Measurements from ENCODE around the gene GNPAT. TPM values are rescaled to one million over a fixed set of nuclear protein-coding genes. Genes with fewer than 3 reads are reported as not detected.

The GNPAT gene
- total and polyA plus RNA-seq, 4 donors = 14.7 to 32.0 (median 22.7) TPM

DNA sequence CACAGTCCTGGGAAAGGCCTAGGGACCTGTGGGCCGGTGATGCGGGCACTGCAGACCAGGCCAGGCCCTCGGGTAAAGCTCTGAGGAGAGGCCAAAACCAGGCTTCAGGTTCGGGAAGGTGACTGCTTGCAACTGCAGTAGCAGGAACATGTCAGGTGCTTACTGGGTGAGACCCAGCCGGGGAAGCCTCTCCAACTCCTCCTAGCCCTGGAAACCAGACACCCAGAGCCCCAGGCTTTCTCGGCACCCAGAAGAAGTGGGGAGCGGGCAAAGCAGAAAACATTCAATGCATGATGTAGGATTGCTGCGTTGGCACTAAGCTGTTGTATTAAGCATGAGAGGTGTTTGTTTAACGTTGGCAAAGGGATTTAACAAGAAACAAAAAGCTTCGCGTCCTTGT, 20.2 kb upstream of the GNPAT start:
- H3K27me3 ChIP-seq (ENCODE audit: control insufficient read depth in 4 of 4, insufficient read depth in 4 of 4, low read length in 3 of 4) = no peaks in the 10 kb centered on the region
- H3K9ac ChIP-seq (ENCODE audit: low read depth in 1 of 2, low read length in 2 of 2) = no peak overlapping the region
- no peaks in the 10 kb centered on the region for H3K9me3 ChIP-seq (ENCODE audit: control insufficient read depth in 4 of 4, low read length in 3 of 4)
- no peak for TF ChIP-seq MAX (IDR thresholded peaks at IDR 0.05)
- TF ChIP-seq YY1 (IDR thresholded peaks at IDR 0.05) = no peak
- TF ChIP-seq JUND (IDR thresholded peaks at IDR 0.05) = no peak
- no peak for TF ChIP-seq SP1 (IDR thresholded peaks at IDR 0.05)
- TF ChIP-seq, protein P1, sequence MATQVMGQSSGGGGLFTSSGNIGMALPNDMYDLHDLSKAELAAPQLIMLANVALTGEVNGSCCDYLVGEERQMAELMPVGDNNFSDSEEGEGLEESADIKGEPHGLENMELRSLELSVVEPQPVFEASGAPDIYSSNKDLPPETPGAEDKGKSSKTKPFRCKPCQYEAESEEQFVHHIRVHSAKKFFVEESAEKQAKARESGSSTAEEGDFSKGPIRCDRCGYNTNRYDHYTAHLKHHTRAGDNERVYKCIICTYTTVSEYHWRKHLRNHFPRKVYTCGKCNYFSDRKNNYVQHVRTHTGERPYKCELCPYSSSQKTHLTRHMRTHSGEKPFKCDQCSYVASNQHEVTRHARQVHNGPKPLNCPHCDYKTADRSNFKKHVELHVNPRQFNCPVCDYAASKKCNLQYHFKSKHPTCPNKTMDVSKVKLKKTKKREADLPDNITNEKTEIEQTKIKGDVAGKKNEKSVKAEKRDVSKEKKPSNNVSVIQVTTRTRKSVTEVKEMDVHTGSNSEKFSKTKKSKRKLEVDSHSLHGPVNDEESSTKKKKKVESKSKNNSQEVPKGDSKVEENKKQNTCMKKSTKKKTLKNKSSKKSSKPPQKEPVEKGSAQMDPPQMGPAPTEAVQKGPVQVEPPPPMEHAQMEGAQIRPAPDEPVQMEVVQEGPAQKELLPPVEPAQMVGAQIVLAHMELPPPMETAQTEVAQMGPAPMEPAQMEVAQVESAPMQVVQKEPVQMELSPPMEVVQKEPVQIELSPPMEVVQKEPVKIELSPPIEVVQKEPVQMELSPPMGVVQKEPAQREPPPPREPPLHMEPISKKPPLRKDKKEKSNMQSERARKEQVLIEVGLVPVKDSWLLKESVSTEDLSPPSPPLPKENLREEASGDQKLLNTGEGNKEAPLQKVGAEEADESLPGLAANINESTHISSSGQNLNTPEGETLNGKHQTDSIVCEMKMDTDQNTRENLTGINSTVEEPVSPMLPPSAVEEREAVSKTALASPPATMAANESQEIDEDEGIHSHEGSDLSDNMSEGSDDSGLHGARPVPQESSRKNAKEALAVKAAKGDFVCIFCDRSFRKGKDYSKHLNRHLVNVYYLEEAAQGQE (IDR thresholded peaks at IDR 0.05) = no peak
- TF ChIP-seq CTCF (IDR thresholded peaks at IDR 0.05; ENCODE audit: low read depth, low read length, missing input control) = no peak
- TF ChIP-seq FOXA2 (IDR thresholded peaks at IDR 0.05) = no peak
- no peak for TF ChIP-seq RXRA (IDR thresholded peaks at IDR 0.05)
- no peak for TF ChIP-seq EGR1 (IDR thresholded peaks at IDR 0.05; ENCODE audit: low read depth in 2 of 2)
- no peak for TF ChIP-seq NR2F2 (IDR thresholded peaks at IDR 0.05)
- TF ChIP-seq ATF3 (IDR thresholded peaks at IDR 0.05) = no peak
- TF ChIP-seq TAF1 (conservative IDR thresholded peaks at IDR 0.05) = no peak
- TF ChIP-seq FOXA1 (IDR thresholded peaks at IDR 0.05) = no peak
- no peak for TF ChIP-seq RAD21 (IDR thresholded peaks at IDR 0.05)
- 83% methylated on average over 11 of the region's 11 CpGs for WGBS
- no peak for DNase-seq (ENCODE audit: low spot score)
- peaks cover 0 to 14% (median 1%) of the 10 kb centered on the region in 4 donors for H3K4me1 ChIP-seq (ENCODE audit: control insufficient read depth in 4 of 4, insufficient read depth in 4 of 4, low read length in 3 of 4)
- no peak overlapping the region for H3K4me3 ChIP-seq (ENCODE audit: low read depth in 1 of 3, low read length in 3 of 3)
- H3K36me3 ChIP-seq (ENCODE audit: control insufficient read depth in 4 of 4, insufficient read depth in 3 of 4, low read depth in 1 of 4, low read length in 3 of 4) = peaks cover 8 to 25% (median 17%) of the 10 kb centered on the region in 4 donors
- no peak overlapping the region for H3K27ac ChIP-seq (ENCODE audit: low read depth in 1 of 2, low read length in 2 of 2)

GRCh38 chr1:231226156-231226555, 14.9 kb upstream of the GNPAT start:
- 97% methylated on average over 7 of the region's 7 CpGs for WGBS
- H3K9ac ChIP-seq (ENCODE audit: low read depth in 1 of 2, low read length in 2 of 2) = no peak overlapping the region
- DNase-seq (ENCODE audit: low spot score) = no peak
- H3K36me3 ChIP-seq (ENCODE audit: control insufficient read depth in 4 of 4, insufficient read depth in 3 of 4, low read depth in 1 of 4, low read length in 3 of 4) = peaks cover 14 to 47% (median 37%) of the 10 kb centered on the region in 4 donors
- no peak overlapping the region for H3K27ac ChIP-seq (ENCODE audit: low read depth in 1 of 2, low read length in 2 of 2)
- no peaks in the 10 kb centered on the region for H3K4me1 ChIP-seq (ENCODE audit: control insufficient read depth in 4 of 4, insufficient read depth in 4 of 4, low read length in 3 of 4)
- no peak overlapping the region for H3K4me3 ChIP-seq (ENCODE audit: low read depth in 1 of 3, low read length in 3 of 3)
- TF ChIP-seq YY1 (IDR thresholded peaks at IDR 0.05) = no peak
- no peak for TF ChIP-seq HNF4G (IDR thresholded peaks at IDR 0.05)
- TF ChIP-seq, protein P1 (IDR thresholded peaks at IDR 0.05) = no peak
- TF ChIP-seq TAF1 (conservative IDR thresholded peaks at IDR 0.05) = no peak
- TF ChIP-seq NR2F2 (IDR thresholded peaks at IDR 0.05) = no peak
- no peaks in the 10 kb centered on the region for H3K9me3 ChIP-seq (ENCODE audit: control insufficient read depth in 4 of 4, low read length in 3 of 4)
- no peaks in the 10 kb centered on the region for H3K27me3 ChIP-seq (ENCODE audit: control insufficient read depth in 4 of 4, insufficient read depth in 4 of 4, low read length in 3 of 4)
